ENCODE results near the gene PDGFRB. TPM values are rescaled to one million over a fixed set of nuclear protein-coding genes. Genes with fewer than 3 reads are reported as not detected.

PDGFRB gene
- total and polyA plus RNA-seq, 4 donors, result 33.6 to 215 (median 78.3) TPM

DNA sequence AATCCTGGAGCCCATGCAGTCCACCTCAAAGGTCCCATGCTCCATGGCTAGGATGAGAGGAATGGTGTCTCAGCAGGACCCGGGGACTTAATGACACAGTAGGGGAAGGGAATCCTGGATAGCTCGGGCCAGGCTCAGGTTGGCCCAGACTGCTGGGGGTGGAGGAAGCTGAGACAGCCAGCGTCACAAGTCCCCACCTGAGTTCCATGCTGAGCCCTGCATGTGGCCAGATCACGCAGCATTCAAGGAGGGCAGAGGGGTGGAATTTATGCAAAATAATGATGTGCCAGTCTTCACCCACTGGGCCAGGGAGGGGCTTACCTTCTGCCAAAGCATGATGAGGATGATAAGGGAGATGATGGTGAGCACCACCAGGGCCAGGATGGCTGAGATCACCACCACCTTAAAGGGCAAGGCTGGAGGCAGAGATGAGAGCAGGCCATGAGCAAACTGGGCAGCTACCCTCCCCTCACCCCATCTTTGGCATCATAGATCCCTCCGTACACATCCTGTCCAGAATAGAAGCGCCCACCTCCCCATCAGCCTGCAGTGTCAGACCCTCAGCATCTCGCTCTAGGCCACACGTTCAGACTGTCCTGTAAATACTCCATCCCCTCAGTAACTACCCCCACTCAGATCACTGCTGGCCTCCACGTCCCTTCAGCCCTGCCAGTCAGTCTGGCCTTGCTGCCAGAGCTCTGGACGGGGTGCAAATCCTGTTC lies 29.3 kb downstream of the PDGFRB start:
- TF ChIP-seq, protein P1, sequence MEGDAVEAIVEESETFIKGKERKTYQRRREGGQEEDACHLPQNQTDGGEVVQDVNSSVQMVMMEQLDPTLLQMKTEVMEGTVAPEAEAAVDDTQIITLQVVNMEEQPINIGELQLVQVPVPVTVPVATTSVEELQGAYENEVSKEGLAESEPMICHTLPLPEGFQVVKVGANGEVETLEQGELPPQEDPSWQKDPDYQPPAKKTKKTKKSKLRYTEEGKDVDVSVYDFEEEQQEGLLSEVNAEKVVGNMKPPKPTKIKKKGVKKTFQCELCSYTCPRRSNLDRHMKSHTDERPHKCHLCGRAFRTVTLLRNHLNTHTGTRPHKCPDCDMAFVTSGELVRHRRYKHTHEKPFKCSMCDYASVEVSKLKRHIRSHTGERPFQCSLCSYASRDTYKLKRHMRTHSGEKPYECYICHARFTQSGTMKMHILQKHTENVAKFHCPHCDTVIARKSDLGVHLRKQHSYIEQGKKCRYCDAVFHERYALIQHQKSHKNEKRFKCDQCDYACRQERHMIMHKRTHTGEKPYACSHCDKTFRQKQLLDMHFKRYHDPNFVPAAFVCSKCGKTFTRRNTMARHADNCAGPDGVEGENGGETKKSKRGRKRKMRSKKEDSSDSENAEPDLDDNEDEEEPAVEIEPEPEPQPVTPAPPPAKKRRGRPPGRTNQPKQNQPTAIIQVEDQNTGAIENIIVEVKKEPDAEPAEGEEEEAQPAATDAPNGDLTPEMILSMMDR (IDR thresholded peaks at IDR 0.05; ENCODE audit: control extremely low read depth, extremely low read depth), result no peak
- 87 to 92% methylated on average over 10 of the region's 10 CpGs for WGBS, 2 donors

DNA sequence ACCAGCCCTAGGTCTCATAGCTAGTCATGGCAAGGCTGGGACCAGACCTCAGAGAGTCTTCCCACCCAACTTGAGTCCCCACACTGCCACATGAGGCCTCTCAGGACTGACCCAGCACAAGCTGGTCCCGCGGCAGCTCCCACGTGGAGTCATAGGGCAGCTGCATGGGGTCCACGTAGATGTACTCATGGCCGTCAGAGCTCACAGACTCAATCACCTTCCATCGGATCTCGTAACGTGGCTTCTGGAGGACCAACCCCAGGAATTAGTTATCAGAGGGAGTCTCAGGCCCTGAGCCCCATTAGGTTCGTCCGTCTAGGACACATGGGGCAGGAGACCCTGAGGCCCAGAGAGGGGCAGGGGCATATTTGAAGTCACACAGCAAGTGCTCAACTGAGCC lies 30.3 kb downstream of the PDGFRB start:
- Histone ChIP-seq H3K27me3 (ENCODE audit: control insufficient read depth in 3 of 3, insufficient read depth in 3 of 3, low read length in 2 of 3) (no peaks in the 10 kb centered on the region), H3K9ac (ENCODE audit: insufficient read depth in 1 of 2, low read length in 2 of 2) (no peak overlapping the region), H3K27ac (ENCODE audit: low read depth in 1 of 2, low read length in 1 of 2) (no peak overlapping the region), H3K9me3 (ENCODE audit: control insufficient read depth in 4 of 4, insufficient read depth in 3 of 4, low read length in 3 of 4) (no peaks in the 10 kb centered on the region), H3K4me3 (no peak overlapping the region), H3K4me1 (ENCODE audit: control insufficient read depth in 5 of 5, insufficient read depth in 5 of 5, low read length in 5 of 5) (peaks cover 0 to 7% (median 0%) of the 10 kb centered on the region in 5 donors), H3K36me3 (ENCODE audit: control insufficient read depth in 4 of 4, insufficient read depth in 4 of 4, low read length in 4 of 4) (peaks cover 0 to 70% (median 34%) of the 10 kb centered on the region in 4 donors)
- TF ChIP-seq, protein P1 (IDR thresholded peaks at IDR 0.05; ENCODE audit: control extremely low read depth, extremely low read depth), result no peak
- ATAC-seq (ENCODE audit: insufficient read depth, low FRiP score), result no peak
- 89 to 98% methylated on average over 10 of the region's 10 CpGs for WGBS, 2 donors
- no peak for DNase-seq

More for the DNA sequence above, 29.3 kb downstream of the PDGFRB start:
- Histone ChIP-seq H3K27me3 (ENCODE audit: control insufficient read depth in 3 of 3, insufficient read depth in 3 of 3, low read length in 2 of 3) (no peaks in the 10 kb centered on the region), H3K9me3 (ENCODE audit: control insufficient read depth in 4 of 4, insufficient read depth in 3 of 4, low read length in 3 of 4) (no peaks in the 10 kb centered on the region), H3K4me3 (no peak overlapping the region), H3K9ac (ENCODE audit: insufficient read depth in 1 of 2, low read length in 2 of 2) (no peak overlapping the region), H3K27ac (ENCODE audit: low read depth in 1 of 2, low read length in 1 of 2) (no peak overlapping the region), H3K36me3 (ENCODE audit: control insufficient read depth in 4 of 4, insufficient read depth in 4 of 4, low read length in 4 of 4) (peaks cover 0 to 69% (median 33%) of the 10 kb centered on the region in 4 donors), H3K4me1 (ENCODE audit: control insufficient read depth in 5 of 5, insufficient read depth in 5 of 5, low read length in 5 of 5) (peaks cover 0 to 7% (median 0%) of the 10 kb centered on the region in 5 donors)
- no peak for DNase-seq
- no peak for ATAC-seq (ENCODE audit: insufficient read depth, low FRiP score)

DNA sequence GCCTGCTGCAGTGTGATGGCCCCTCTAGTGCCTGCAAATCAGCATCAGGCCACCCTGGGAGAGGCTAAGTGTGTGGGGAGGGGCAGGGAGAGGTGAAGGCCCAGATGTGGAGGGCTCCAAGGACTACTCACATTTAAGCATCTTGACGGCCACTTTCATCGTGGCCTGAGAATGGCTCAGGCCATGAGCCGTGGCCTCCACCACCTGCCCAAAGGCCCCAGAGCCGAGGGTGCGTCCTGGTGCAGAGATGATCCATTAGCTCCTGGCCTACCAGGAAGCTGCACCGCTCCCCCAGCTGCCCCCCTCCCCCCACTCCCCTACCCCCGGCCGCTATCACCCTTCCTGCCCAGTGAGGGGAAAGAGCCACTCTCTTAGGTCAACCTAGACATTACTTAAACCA lies 31.0 kb downstream of the PDGFRB start:
- DNase-seq, result no peak

More for the DNA sequence above, 31.0 kb downstream of the PDGFRB start:
- Histone ChIP-seq H3K27ac (ENCODE audit: low read depth in 1 of 2, low read length in 1 of 2) (no peak overlapping the region), H3K9me3 (ENCODE audit: control insufficient read depth in 4 of 4, insufficient read depth in 3 of 4, low read length in 3 of 4) (no peaks in the 10 kb centered on the region), H3K4me3 (no peak overlapping the region), H3K4me1 (ENCODE audit: control insufficient read depth in 5 of 5, insufficient read depth in 5 of 5, low read length in 5 of 5) (peaks cover 0 to 6% (median 0%) of the 10 kb centered on the region in 5 donors), H3K9ac (ENCODE audit: insufficient read depth in 1 of 2, low read length in 2 of 2) (no peak overlapping the region), H3K27me3 (ENCODE audit: control insufficient read depth in 3 of 3, insufficient read depth in 3 of 3, low read length in 2 of 3) (no peaks in the 10 kb centered on the region), H3K36me3 (ENCODE audit: control insufficient read depth in 4 of 4, insufficient read depth in 4 of 4, low read length in 4 of 4) (peaks cover 0 to 69% (median 34%) of the 10 kb centered on the region in 4 donors)
- TF ChIP-seq, protein P1 (IDR thresholded peaks at IDR 0.05; ENCODE audit: control extremely low read depth, extremely low read depth), result no peak
- ATAC-seq (ENCODE audit: insufficient read depth, low FRiP score), result no peak
- 78 to 85% methylated on average over 8 of the region's 8 CpGs for WGBS, 2 donors

Measured in lung (tissue), 12 donors.